ENCODE results near the gene TWIST1.

The TWIST1 gene

GRCh38 chr7:19113002-19113350, 4.5 kb downstream of the TWIST1 start:
- no peak for DNase-seq

- no peak for DNase-seq
Observed at GRCh38 chr7:19112274-19113001, 5.0 kb downstream of the TWIST1 start.

- DNase-seq: no peak
Observed at GRCh38 chr7:19111474-19112273, 5.8 kb downstream of the TWIST1 start.

- DNase-seq: no peak
Observed at GRCh38 chr7:19110776-19111175, 6.7 kb downstream of the TWIST1 start.

GRCh38 chr7:19110026-19110730, 7.3 kb downstream of the TWIST1 start:
- no peak for DNase-seq

GRCh38 chr7:19109000-19109946, 8.2 kb downstream of the TWIST1 start:
- no peak for DNase-seq

GRCh38 chr7:19107356-19108146, 9.9 kb downstream of the TWIST1 start:
- no peak for DNase-seq

GRCh38 chr7:19107081-19107355, 10.4 kb downstream of the TWIST1 start:
- no peak for DNase-seq

GRCh38 chr7:19106241-19107080, 11.0 kb downstream of the TWIST1 start:
- no peak for DNase-seq

- no peak for DNase-seq
Observed at GRCh38 chr7:19105546-19105945, 11.9 kb downstream of the TWIST1 start.

- no peak for DNase-seq
Observed at GRCh38 chr7:19104811-19105210, 12.6 kb downstream of the TWIST1 start.

- no peak for DNase-seq
Observed at GRCh38 chr7:19102884-19103283, 14.6 kb downstream of the TWIST1 start.

- no peak for DNase-seq
Observed at GRCh38 chr7:19101909-19102308, 15.5 kb downstream of the TWIST1 start.

- DNase-seq: no peak
Observed at GRCh38 chr7:19101472-19101871, 16.0 kb downstream of the TWIST1 start.

GRCh38 chr7:19099924-19100323, 17.5 kb downstream of the TWIST1 start:
- DNase-seq: no peak

- DNase-seq: no peak
Observed at GRCh38 chr7:19099194-19099593, 18.2 kb downstream of the TWIST1 start.

GRCh38 chr7:19098510-19098909, 18.9 kb downstream of the TWIST1 start:
- DNase-seq: no peak

- DNase-seq: no peak
Observed at GRCh38 chr7:19097165-19098055, 20.0 kb downstream of the TWIST1 start.

- DNase-seq: no peak
Observed at GRCh38 chr7:19095353-19095860, 22.0 kb downstream of the TWIST1 start.
